ENCODE data around the gene ADAM10. TPM values are rescaled to one million over a fixed set of nuclear protein-coding genes. Genes with fewer than 3 reads are reported as not detected.

Gene ADAM10
- total RNA-seq, 1 donor from 2014 or later = 147 TPM

- H3K36me3 Mint-ChIP-seq (ENCODE audit: low read depth) = peaks cover 18% of the 10 kb centered on the region
- no peak for DNase-seq (ENCODE audit: low spot score)
- no peaks in the 10 kb centered on the region for H3K27me3 Mint-ChIP-seq (ENCODE audit: low read depth)
- no peak overlapping the region for H3K27ac Mint-ChIP-seq (ENCODE audit: unreplicated experiment)
- H3K4me1 Mint-ChIP-seq (ENCODE audit: low read depth) = no peaks in the 10 kb centered on the region
- peaks cover 5% of the 10 kb centered on the region for H3K9me3 Mint-ChIP-seq (ENCODE audit: low read depth)
- TF ChIP-seq CTCF (IDR thresholded peaks at IDR 0.05) = no peak
- no peak overlapping the region for H3K4me3 Mint-ChIP-seq (ENCODE audit: unreplicated experiment)
These were observed 153.8 kb downstream of the ADAM10 start for GRCh38 chr15:58595516-58596263.

GRCh38 chr15:58594898-58595297 lies 154.6 kb downstream of the ADAM10 start:
- no peak for DNase-seq (ENCODE audit: low spot score)
- Mint-ChIP-seq H3K27ac (ENCODE audit: unreplicated experiment) (no peak overlapping the region), H3K4me1 (ENCODE audit: low read depth) (no peaks in the 10 kb centered on the region), H3K4me3 (ENCODE audit: unreplicated experiment) (no peak overlapping the region), H3K27me3 (ENCODE audit: low read depth) (no peaks in the 10 kb centered on the region), H3K36me3 (ENCODE audit: low read depth) (peaks cover 16% of the 10 kb centered on the region), H3K9me3 (ENCODE audit: low read depth) (peaks cover 5% of the 10 kb centered on the region)
- TF ChIP-seq CTCF (IDR thresholded peaks at IDR 0.05) = no peak

- TF ChIP-seq CTCF (IDR thresholded peaks at IDR 0.05) = no peak
- Mint-ChIP-seq H3K4me1 (ENCODE audit: low read depth) (no peaks in the 10 kb centered on the region), H3K9me3 (ENCODE audit: low read depth) (peaks cover 2% of the 10 kb centered on the region), H3K27ac (ENCODE audit: unreplicated experiment) (no peak overlapping the region), H3K27me3 (ENCODE audit: low read depth) (no peaks in the 10 kb centered on the region), H3K36me3 (ENCODE audit: low read depth) (peaks cover 12% of the 10 kb centered on the region), H3K4me3 (ENCODE audit: unreplicated experiment) (no peak overlapping the region)
- no peak for DNase-seq (ENCODE audit: low spot score)
These were observed 155.6 kb downstream of the ADAM10 start for GRCh38 chr15:58593870-58594269.

GRCh38 chr15:58590926-58591325 lies 158.6 kb downstream of the ADAM10 start:
- Mint-ChIP-seq H3K9me3 (ENCODE audit: low read depth) (no peaks in the 10 kb centered on the region), H3K27ac (ENCODE audit: unreplicated experiment) (no peak overlapping the region), H3K27me3 (ENCODE audit: low read depth) (no peaks in the 10 kb centered on the region), H3K4me3 (ENCODE audit: unreplicated experiment) (no peak overlapping the region), H3K4me1 (ENCODE audit: low read depth) (peaks cover 5% of the 10 kb centered on the region), H3K36me3 (ENCODE audit: low read depth) (peaks cover 6% of the 10 kb centered on the region)
- no peak for TF ChIP-seq CTCF (IDR thresholded peaks at IDR 0.05)
- DNase-seq (ENCODE audit: low spot score) = no peak

GRCh38 chr15:58590236-58590635 lies 159.3 kb downstream of the ADAM10 start:
- no peaks in the 10 kb centered on the region for H3K9me3 Mint-ChIP-seq (ENCODE audit: low read depth)
- no peaks in the 10 kb centered on the region for H3K27me3 Mint-ChIP-seq (ENCODE audit: low read depth)

More at GRCh38 chr15:58590236-58590635, 159.3 kb downstream of the ADAM10 start:
- Mint-ChIP-seq H3K4me1 (ENCODE audit: low read depth) (peaks cover 5% of the 10 kb centered on the region), H3K4me3 (ENCODE audit: unreplicated experiment) (no peak overlapping the region), H3K36me3 (ENCODE audit: low read depth) (peaks cover 6% of the 10 kb centered on the region), H3K27ac (ENCODE audit: unreplicated experiment) (no peak overlapping the region)
- TF ChIP-seq CTCF (IDR thresholded peaks at IDR 0.05) = no peak
- no peak for DNase-seq (ENCODE audit: low spot score)
